ENCODE measurements around the gene SLC44A2. TPM values are rescaled to one million over a fixed set of nuclear protein-coding genes. Genes with fewer than 3 reads are reported as not detected.

SLC44A2 gene
- total RNA-seq, 1 donor from 2014 or later: 89.4 TPM

- TF ChIP-seq POLR2A (IDR thresholded peaks at IDR 0.05) (no peak), POLR2AphosphoS5 (IDR thresholded peaks at IDR 0.05; ENCODE audit: insufficient read depth in 1 of 2, low read depth in 1 of 2) (no peak), CTCF (IDR thresholded peaks at IDR 0.05) (no peak)
- Histone ChIP-seq H3K27ac (no peak overlapping the region), H3K4me1 (no peaks in the 10 kb centered on the region), H3K36me3 (peaks cover 6 to 86% of the 10 kb centered on the region in 2 donors), H3K9me3 (no peaks in the 10 kb centered on the region), H3K27me3 (no peaks in the 10 kb centered on the region), H3K4me3 (no peak overlapping the region)
- no peak for DNase-seq (ENCODE audit: extremely low spot score in 2 of 2)
- intact Hi-C loops (cut with DNase I): no loop called here
Observed at GRCh38 chr19:10679743-10680142, 54.4 kb downstream of the SLC44A2 start.

- Histone ChIP-seq H3K4me1 (no peaks in the 10 kb centered on the region), H3K27me3 (no peaks in the 10 kb centered on the region), H3K27ac (no peak overlapping the region), H3K4me3 (no peak overlapping the region), H3K36me3 (peaks cover 6 to 85% of the 10 kb centered on the region in 2 donors), H3K9me3 (no peaks in the 10 kb centered on the region)
- no peak for DNase-seq (ENCODE audit: extremely low spot score in 2 of 2)
- TF ChIP-seq CTCF (IDR thresholded peaks at IDR 0.05): no peak
- intact Hi-C loops (cut with DNase I): no loop called here
Observed at GRCh38 chr19:10680545-10681135, 55.3 kb downstream of the SLC44A2 start.

- H3K4me1 ChIP-seq: peaks cover 7% of the 10 kb centered on the region
- no peaks in the 10 kb centered on the region for H3K27me3 ChIP-seq
- no peak overlapping the region for H3K27ac ChIP-seq
- intact Hi-C loops (cut with DNase I): no loop called here
- no peaks in the 10 kb centered on the region for H3K9me3 ChIP-seq
- DNase-seq (ENCODE audit: extremely low spot score in 2 of 2): no peak
- peaks cover 6 to 90% of the 10 kb centered on the region in 2 donors for H3K36me3 ChIP-seq
- TF ChIP-seq POLR2A (IDR thresholded peaks at IDR 0.05) (no peak), POLR2AphosphoS5 (IDR thresholded peaks at IDR 0.05; ENCODE audit: insufficient read depth in 1 of 2, low read depth in 1 of 2) (no peak), CTCF (IDR thresholded peaks at IDR 0.05) (no peak)
- H3K4me3 ChIP-seq: no peak overlapping the region
Observed at GRCh38 chr19:10681658-10682057, 56.3 kb downstream of the SLC44A2 start.

- no peak for TF ChIP-seq POLR2AphosphoS5 (IDR thresholded peaks at IDR 0.05; ENCODE audit: insufficient read depth in 1 of 2, low read depth in 1 of 2)
- no peak for TF ChIP-seq CTCF (IDR thresholded peaks at IDR 0.05)
- no peak for TF ChIP-seq POLR2A (IDR thresholded peaks at IDR 0.05)
- no peaks in the 10 kb centered on the region for H3K9me3 ChIP-seq
- H3K4me3 ChIP-seq: no peak overlapping the region
- H3K4me1 ChIP-seq: peaks cover 14% of the 10 kb centered on the region
- no peak overlapping the region for H3K27ac ChIP-seq
- intact Hi-C loops (cut with DNase I): no loop called here
- H3K27me3 ChIP-seq: no peaks in the 10 kb centered on the region
- no peak for DNase-seq (ENCODE audit: extremely low spot score in 2 of 2)
- peaks cover 6 to 91% of the 10 kb centered on the region in 2 donors for H3K36me3 ChIP-seq
Observed at GRCh38 chr19:10682397-10683063, 57.2 kb downstream of the SLC44A2 start.

GRCh38 chr19:10683064-10683426, 57.7 kb downstream of the SLC44A2 start:
- no peak for DNase-seq (ENCODE audit: extremely low spot score in 2 of 2)
- TF ChIP-seq CTCF (IDR thresholded peaks at IDR 0.05) (no peak), POLR2A (IDR thresholded peaks at IDR 0.05) (no peak), POLR2AphosphoS5 (IDR thresholded peaks at IDR 0.05; ENCODE audit: insufficient read depth in 1 of 2, low read depth in 1 of 2) (no peak)

More at GRCh38 chr19:10683064-10683426, 57.7 kb downstream of the SLC44A2 start:
- Histone ChIP-seq H3K27me3 (no peaks in the 10 kb centered on the region), H3K4me3 (no peak overlapping the region), H3K9me3 (no peaks in the 10 kb centered on the region), H3K4me1 (peaks cover 14% of the 10 kb centered on the region), H3K27ac (no peak overlapping the region), H3K36me3 (peaks cover 5 to 91% of the 10 kb centered on the region in 2 donors)
- intact Hi-C loops (cut with DNase I): no loop called here
